Adrenal gland (tissue), 5 donors: ENCODE results near the gene MYT1.

ENCODE experiments used
- POLR2A ChIP-seq, 2 donors: fragments of 450-650 bp; IDR thresholded peaks; one replicate each; pipeline ENCODE4 v1.6.1; 2017; ENCODE audit warnings: antibody characterized with exemption in 2 of 2, mild to moderate bottlenecking in 2 of 2, moderate library complexity in 1 of 2
- TF ChIP-seq, protein P1 (sequence below), 6 experiments: fragments of 450-650 bp in 4 of 6; fragments of 200-600 bp in 2 of 6; sonication (generic) in 1 of 6; IDR thresholded peaks; 1 replicate in 5 of 6; 2 replicates in 1 of 6; pipeline versions ENCODE4 v1.5.1 to v1.8.0; 2016 to 2021; ENCODE audit warnings: antibody characterized with exemption in 6 of 6, mild to moderate bottlenecking in 2 of 6, moderate library complexity in 1 of 6
- donor health status: DM: no; HTN: no; CAD: no.

DNA sequence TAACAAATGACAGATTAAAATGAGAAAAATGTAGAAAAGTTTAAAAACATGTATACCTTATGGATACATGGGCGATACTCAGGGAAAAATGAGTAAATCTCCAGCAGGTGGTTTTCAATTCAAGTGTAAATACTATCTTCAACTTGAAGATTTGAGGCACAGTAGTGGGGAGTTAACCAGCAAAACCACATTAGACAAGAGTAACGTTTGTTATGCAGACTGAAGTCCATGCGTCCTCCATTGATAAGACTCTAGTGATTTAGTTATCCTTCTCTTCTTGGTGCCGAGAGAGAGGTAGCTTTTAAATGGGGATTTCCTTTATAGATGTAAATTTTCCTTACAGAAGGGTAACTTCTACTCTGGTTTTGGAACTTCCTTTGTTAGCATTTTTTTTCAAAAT is 119.4 kb downstream of the MYT1 start:
- TF ChIP-seq, protein P1, sequence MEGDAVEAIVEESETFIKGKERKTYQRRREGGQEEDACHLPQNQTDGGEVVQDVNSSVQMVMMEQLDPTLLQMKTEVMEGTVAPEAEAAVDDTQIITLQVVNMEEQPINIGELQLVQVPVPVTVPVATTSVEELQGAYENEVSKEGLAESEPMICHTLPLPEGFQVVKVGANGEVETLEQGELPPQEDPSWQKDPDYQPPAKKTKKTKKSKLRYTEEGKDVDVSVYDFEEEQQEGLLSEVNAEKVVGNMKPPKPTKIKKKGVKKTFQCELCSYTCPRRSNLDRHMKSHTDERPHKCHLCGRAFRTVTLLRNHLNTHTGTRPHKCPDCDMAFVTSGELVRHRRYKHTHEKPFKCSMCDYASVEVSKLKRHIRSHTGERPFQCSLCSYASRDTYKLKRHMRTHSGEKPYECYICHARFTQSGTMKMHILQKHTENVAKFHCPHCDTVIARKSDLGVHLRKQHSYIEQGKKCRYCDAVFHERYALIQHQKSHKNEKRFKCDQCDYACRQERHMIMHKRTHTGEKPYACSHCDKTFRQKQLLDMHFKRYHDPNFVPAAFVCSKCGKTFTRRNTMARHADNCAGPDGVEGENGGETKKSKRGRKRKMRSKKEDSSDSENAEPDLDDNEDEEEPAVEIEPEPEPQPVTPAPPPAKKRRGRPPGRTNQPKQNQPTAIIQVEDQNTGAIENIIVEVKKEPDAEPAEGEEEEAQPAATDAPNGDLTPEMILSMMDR (IDR thresholded peaks at IDR 0.05): no peak
- no peak for TF ChIP-seq POLR2A (IDR thresholded peaks at IDR 0.05)
